ENCODE results near the gene PPP5C.

PPP5C gene

GRCh38 chr19:46330319-46330918 is 16.5 kb upstream of the PPP5C start:
- in situ Hi-C loops (cut with HindIII; ENCODE audit: low sequenced_read_pairs) = no loop called here
- TF ChIP-seq CTCF (IDR thresholded peaks at IDR 0.05; ENCODE audit: low read depth, low read length) = no peak
- H3K4me3 ChIP-seq (ENCODE audit: low read depth, low read length) = no peak overlapping the region

GRCh38 chr19:46337487-46337886 is 9.4 kb upstream of the PPP5C start:
- H3K4me3 ChIP-seq (ENCODE audit: low read depth, low read length) = no peak overlapping the region
- DNase-seq (ENCODE audit: low read depth, low spot score) = no peak
- no peak for TF ChIP-seq CTCF (IDR thresholded peaks at IDR 0.05; ENCODE audit: low read depth, low read length)
- in situ Hi-C loops (cut with HindIII; ENCODE audit: low sequenced_read_pairs) = no loop called here

More at GRCh38 chr19:46330319-46330918, 16.5 kb upstream of the PPP5C start:
- no peak for DNase-seq (ENCODE audit: low read depth, low spot score)

GRCh38 chr19:46339446-46339845 is 7.4 kb upstream of the PPP5C start:
- in situ Hi-C loops (cut with HindIII; ENCODE audit: low sequenced_read_pairs) = no loop called here
- no peak for DNase-seq (ENCODE audit: low read depth, low spot score)
- no peak for TF ChIP-seq CTCF (IDR thresholded peaks at IDR 0.05; ENCODE audit: low read depth, low read length)
- H3K4me3 ChIP-seq (ENCODE audit: low read depth, low read length) = no peak overlapping the region

GRCh38 chr19:46340051-46340659 is 6.7 kb upstream of the PPP5C start:
- H3K4me3 ChIP-seq (ENCODE audit: low read depth, low read length) = no peak overlapping the region
- DNase-seq (ENCODE audit: low read depth, low spot score) = no peak
- in situ Hi-C loops (cut with HindIII; ENCODE audit: low sequenced_read_pairs) = no loop called here
- no peak for TF ChIP-seq CTCF (IDR thresholded peaks at IDR 0.05; ENCODE audit: low read depth, low read length)

GRCh38 chr19:46341937-46342336 is 5.0 kb upstream of the PPP5C start:
- no peak overlapping the region for H3K4me3 ChIP-seq (ENCODE audit: low read depth, low read length)
- in situ Hi-C loops (cut with HindIII; ENCODE audit: low sequenced_read_pairs) = no loop called here
- no peak for TF ChIP-seq CTCF (IDR thresholded peaks at IDR 0.05; ENCODE audit: low read depth, low read length)
- DNase-seq (ENCODE audit: low read depth, low spot score) = no peak

- H3K4me3 ChIP-seq (ENCODE audit: low read depth, low read length) = no peak overlapping the region
- TF ChIP-seq CTCF (IDR thresholded peaks at IDR 0.05; ENCODE audit: low read depth, low read length) = no peak
- in situ Hi-C loops (cut with HindIII; ENCODE audit: low sequenced_read_pairs) = no loop called here
- DNase-seq (ENCODE audit: low read depth, low spot score) = no peak
These were observed 2.5 kb upstream of the PPP5C start for GRCh38 chr19:46344363-46344762.
